CD4-positive, alpha-beta memory T cell (primary cell): ENCODE measurements around the gene NIN. TPM values are rescaled to one million over a fixed set of nuclear protein-coding genes. Genes with fewer than 3 reads are reported as not detected.
"Not testable (repeated sequence)": the region's sequence is repeated elsewhere in the genome, so short reads cannot be mapped to it uniquely, and the experiment has no call there.

ENCODE experiments used
- CTCF ChIA-PET: fragments of 350-600 bp; sonication (Branson Sonifier 250); formaldehyde crosslinking; loops from one replicate; lab custom pipeline; 2021; ENCODE audit warnings: inconsistent platforms; ENCODE audit not compliant: partially characterized antibody; lab: Charles Lee
- POLR2A ChIA-PET: fragments of 350-600 bp; sonication (Branson Sonifier 250); formaldehyde crosslinking; loops from one replicate; lab custom pipeline; 2021; ENCODE audit not compliant: partially characterized antibody; lab: Charles Lee
- DNase-seq, 5 donors: peaks; one replicate each; pipeline versions ENCODE4 v3.0.0 to v3.0.0-alpha.2; 2020 to 2022; ENCODE audit warnings: mixed read lengths in 1 of 5
- H3K27ac ChIP-seq: one replicate; pipeline ENCODE4 v1.7.0; 2013; ENCODE audit warnings: low read depth, low read length
- H3K27me3 ChIP-seq: 2 replicates; pipeline ENCODE4 v1.7.0; 2013; ENCODE audit warnings: mild to moderate bottlenecking, low read length, moderate library complexity; ENCODE audit not compliant: insufficient read depth
- H3K36me3 ChIP-seq: 2 replicates; pipeline ENCODE4 v1.7.0; 2013; ENCODE audit warnings: mild to moderate bottlenecking, low read length, moderate library complexity; ENCODE audit not compliant: insufficient read depth
- H3K4me1 ChIP-seq: 2 replicates; pipeline ENCODE4 v1.7.0; 2013; ENCODE audit warnings: mild to moderate bottlenecking, low read length, moderate library complexity; ENCODE audit not compliant: insufficient read depth
- H3K4me3 ChIP-seq, 2 donors: one replicate each; pipeline ENCODE4 v1.7.0; 2013; ENCODE audit warnings: low read length in 2 of 2, mild to moderate bottlenecking in 1 of 2
- H3K9me3 ChIP-seq, 2 donors: one replicate each; pipeline ENCODE4 v1.7.0; 2013; ENCODE audit warnings: low read length in 2 of 2, control low read depth in 1 of 2; ENCODE audit not compliant: control insufficient read depth in 1 of 2
- H3K27ac Mint-ChIP-seq, 7 donors: one replicate each; pipeline ENCODE4 v1.8.0; 2020 to 2021; ENCODE audit warnings: mixed read lengths in 7 of 7, mild to moderate bottlenecking in 6 of 7, inconsistent platforms in 3 of 7, moderate library complexity in 3 of 7
- H3K27me3 Mint-ChIP-seq, 2 donors: one replicate each; pipeline ENCODE4 v1.8.0; 2020 to 2021; ENCODE audit warnings: mixed read lengths in 2 of 2
- H3K36me3 Mint-ChIP-seq, 2 donors: one replicate each; pipeline ENCODE4 v1.8.0; 2020 to 2021; ENCODE audit warnings: mixed read lengths in 2 of 2, inconsistent platforms in 1 of 2, mild to moderate bottlenecking in 1 of 2
- H3K4me1 Mint-ChIP-seq, 4 donors: one replicate each; pipeline ENCODE4 v1.8.0; 2020 to 2021; ENCODE audit warnings: mixed read lengths in 4 of 4, mild to moderate bottlenecking in 1 of 4
- H3K4me3 Mint-ChIP-seq, 8 donors: one replicate each; pipeline ENCODE4 v1.8.0; 2020 to 2021; ENCODE audit warnings: mixed read lengths in 8 of 8, mild to moderate bottlenecking in 7 of 8, moderate library complexity in 6 of 8, inconsistent platforms in 3 of 8
- H3K9me3 Mint-ChIP-seq, 8 donors: one replicate each; pipeline ENCODE4 v1.8.0; 2020 to 2021; ENCODE audit warnings: mixed read lengths in 8 of 8, mild to moderate bottlenecking in 5 of 8, inconsistent platforms in 3 of 8, moderate library complexity in 1 of 8
- intact Hi-C: fragments of 100-400 bp; cut with micrococcal nuclease; formaldehyde crosslinking; loops from one replicate; pipeline ENCODE4 v1.15.1; 2023
- polyA plus RNA-seq, 2 donors: library from polyadenylated mRNA; unstranded; fragments of 300-500 nt; fragmentation: Illumina TruSeq; gene quantifications; one replicate each; pipeline ENCODE4 v1.2.3, GENCODE V29; 2021
- total RNA-seq, 2 experiments: library from RNA; stranded (reverse); gene quantifications; one replicate each; pipeline ENCODE4 v1.2.3, GENCODE V29; 2021

The NIN gene
- total and polyA plus RNA-seq, 4 experiments from 2014 or later, result 8.5 to 102 (median 74.9) TPM

GRCh38 chr14:50697659-50698290 is 133.2 kb downstream of the NIN start:
- Mint-ChIP-seq H3K36me3 (peaks cover 0 to 5% of the 10 kb centered on the region in 2 donors), H3K4me1 (no peaks in the 10 kb centered on the region), H3K27ac (no peak overlapping the region), H3K27me3 (peaks cover 6 to 19% of the 10 kb centered on the region in 2 donors), H3K4me3 (no peak overlapping the region), H3K9me3 (peaks cover 0 to 18% (median 10%) of the 10 kb centered on the region in 8 donors)
- CTCF ChIA-PET, result interaction anchor here (0.9 kb wide), 2 partner anchors 16 to 79 kb away, joined by 3 to 4 read pairs; no protein-coding TSS in a partner anchor
- Histone ChIP-seq H3K4me3 (no peak overlapping the region), H3K9me3 (no peaks in the 10 kb centered on the region), H3K4me1 (no peaks in the 10 kb centered on the region), H3K27ac (no peak overlapping the region), H3K36me3 (no peaks in the 10 kb centered on the region), H3K27me3 (no peaks in the 10 kb centered on the region)
- DNase-seq, result no peak
- POLR2A ChIA-PET, result no interaction called here
- intact Hi-C loops, result no loop called here

DNA sequence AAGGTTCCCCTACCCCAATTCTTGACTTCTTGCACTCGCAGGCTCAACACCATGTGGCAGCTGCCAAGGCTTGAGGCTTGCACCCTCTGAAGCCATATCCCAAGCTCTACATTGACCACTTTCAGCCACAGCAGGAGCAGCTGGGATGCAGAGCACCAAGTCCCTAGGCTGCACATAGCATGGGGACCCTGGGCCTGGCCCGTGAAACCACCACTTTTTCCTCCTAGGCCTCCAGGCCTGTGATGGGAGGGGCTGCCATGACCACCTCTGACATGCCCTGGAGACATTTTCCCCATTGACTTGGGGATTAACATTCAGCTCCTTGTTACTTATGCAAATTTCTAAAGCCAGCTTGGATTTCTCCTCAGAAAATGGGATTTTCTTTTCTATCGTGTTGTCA is 136.7 kb downstream of the NIN start:
- Mint-ChIP-seq H3K27me3 (peaks cover 1 to 12% of the 10 kb centered on the region in 2 donors), H3K9me3 (peaks cover 0 to 30% (median 15%) of the 10 kb centered on the region in 8 donors)
- H3K9me3 ChIP-seq, H3K27ac ChIP-seq, H3K4me1 ChIP-seq, H3K4me3 ChIP-seq, H3K27me3 ChIP-seq, intact Hi-C loops, DNase-seq, H3K4me3 Mint-ChIP-seq, H3K36me3 Mint-ChIP-seq, H3K4me1 Mint-ChIP-seq, H3K36me3 ChIP-seq, POLR2A ChIA-PET, H3K27ac Mint-ChIP-seq: not testable (repeated sequence)
- CTCF ChIA-PET, result interaction anchor here (0.8 kb wide), 1 partner anchor 20 kb away, joined by 3 read pairs; no protein-coding TSS in a partner anchor

DNA sequence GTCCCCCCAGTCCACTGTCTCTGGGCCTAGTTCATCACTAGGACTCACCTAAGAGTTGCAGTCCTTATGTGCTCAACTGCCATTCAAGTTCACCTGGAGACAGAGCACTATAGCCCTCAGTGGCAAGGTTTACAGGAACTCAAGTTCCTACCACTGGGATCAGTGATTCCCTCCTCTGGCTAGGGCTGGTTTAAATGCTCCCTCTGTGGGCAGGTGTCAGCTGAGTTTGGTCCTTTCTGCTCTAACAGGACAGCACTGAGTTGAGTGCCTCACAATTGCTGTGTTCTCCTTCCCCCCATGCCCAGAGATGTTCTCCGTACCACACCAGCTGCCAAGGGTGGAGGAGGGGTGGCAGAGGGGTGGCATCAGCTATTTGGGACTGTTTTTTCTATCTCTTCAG is 142.1 kb downstream of the NIN start:
- intact Hi-C loops, result no loop called here
- DNase-seq, result no peak
- H3K27ac Mint-ChIP-seq, result no peak overlapping the region
- Histone ChIP-seq H3K27me3 (no peaks in the 10 kb centered on the region), H3K4me3 (no peak overlapping the region), H3K36me3 (no peaks in the 10 kb centered on the region), H3K27ac (no peak overlapping the region), H3K4me1 (no peaks in the 10 kb centered on the region), H3K9me3 (peaks cover 0 to 3% of the 10 kb centered on the region in 2 donors)
- CTCF ChIA-PET, result no interaction called here
- peaks cover 1 to 3% of the 10 kb centered on the region in 2 donors for H3K27me3 Mint-ChIP-seq
- no peaks in the 10 kb centered on the region for H3K4me1 Mint-ChIP-seq
- H3K9me3 Mint-ChIP-seq, result peaks cover 0 to 38% (median 10%) of the 10 kb centered on the region in 8 donors
- peaks cover 0 to 4% of the 10 kb centered on the region in 2 donors for H3K36me3 Mint-ChIP-seq
- POLR2A ChIA-PET, result no interaction called here
- H3K4me3 Mint-ChIP-seq, result no peak overlapping the region

- CTCF ChIA-PET, result no interaction called here
- Histone ChIP-seq H3K4me1 (no peaks in the 10 kb centered on the region), H3K9me3 (no peaks in the 10 kb centered on the region), H3K27ac (no peak overlapping the region), H3K27me3 (no peaks in the 10 kb centered on the region), H3K4me3 (no peak overlapping the region), H3K36me3 (no peaks in the 10 kb centered on the region)
- H3K4me3 Mint-ChIP-seq, result no peak overlapping the region
- no peak overlapping the region for H3K27ac Mint-ChIP-seq
- peaks cover 5 to 8% (median 7%) of the 10 kb centered on the region in 4 donors for H3K4me1 Mint-ChIP-seq
- POLR2A ChIA-PET, result no interaction called here
- H3K36me3 Mint-ChIP-seq, result no peaks in the 10 kb centered on the region
- intact Hi-C loops, result no loop called here
- DNase-seq, result no peak
- no peaks in the 10 kb centered on the region for H3K9me3 Mint-ChIP-seq
- no peaks in the 10 kb centered on the region for H3K27me3 Mint-ChIP-seq
These were observed 151.3 kb downstream of the NIN start for GRCh38 chr14:50679674-50680073.

- no peaks in the 10 kb centered on the region for H3K9me3 Mint-ChIP-seq
- H3K4me1 Mint-ChIP-seq, result peaks cover 5 to 8% (median 7%) of the 10 kb centered on the region in 4 donors
- Histone ChIP-seq H3K27ac (no peak overlapping the region), H3K9me3 (no peaks in the 10 kb centered on the region), H3K36me3 (no peaks in the 10 kb centered on the region), H3K4me1 (no peaks in the 10 kb centered on the region), H3K4me3 (no peak overlapping the region), H3K27me3 (no peaks in the 10 kb centered on the region)
- no peak overlapping the region for H3K4me3 Mint-ChIP-seq
- intact Hi-C loops, result no loop called here
- H3K27me3 Mint-ChIP-seq, result no peaks in the 10 kb centered on the region
- DNase-seq, result no peak
- ChIA-PET CTCF (interaction anchor here (1.0 kb wide), 1 partner anchor 37 kb away, joined by 3 read pairs; no protein-coding TSS in a partner anchor), POLR2A (no interaction called here)
- H3K27ac Mint-ChIP-seq, result no peak overlapping the region
- no peaks in the 10 kb centered on the region for H3K36me3 Mint-ChIP-seq
These were observed 152.8 kb downstream of the NIN start for GRCh38 chr14:50678163-50678562.

DNA sequence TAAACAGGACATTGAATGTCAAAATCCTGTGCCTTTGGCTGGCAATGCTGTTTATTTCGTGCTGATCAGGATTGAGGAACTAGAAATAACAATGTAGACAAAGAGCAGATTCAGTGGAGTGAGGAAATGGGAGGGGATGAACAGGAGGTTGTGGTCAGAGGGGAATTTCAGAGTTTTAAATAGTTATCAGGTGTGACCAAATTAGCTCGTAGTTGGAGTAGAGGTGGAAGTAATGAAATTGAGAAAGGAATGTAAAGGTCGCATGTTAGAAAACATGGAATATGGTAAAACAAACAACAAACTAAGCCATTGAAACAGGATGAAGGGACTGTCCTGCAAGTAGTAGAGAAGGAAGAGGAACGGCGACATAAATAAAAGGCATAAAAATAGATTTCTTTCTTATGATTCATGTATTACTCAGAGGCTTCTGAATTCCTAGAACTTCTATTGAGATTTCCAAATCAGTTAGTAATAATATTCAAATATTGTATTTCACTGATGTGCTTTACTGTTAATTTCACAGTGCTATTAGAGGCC is 153.4 kb downstream of the NIN start:
- Histone ChIP-seq H3K9me3 (no peaks in the 10 kb centered on the region), H3K27ac (no peak overlapping the region), H3K27me3 (no peaks in the 10 kb centered on the region), H3K4me3 (no peak overlapping the region), H3K4me1 (no peaks in the 10 kb centered on the region), H3K36me3 (no peaks in the 10 kb centered on the region)
- H3K27ac Mint-ChIP-seq, result peak overlapping the region in 1 of 7 donors; percentile 62
- no peak for DNase-seq
- H3K4me3 Mint-ChIP-seq, result no peak overlapping the region
- no peaks in the 10 kb centered on the region for H3K27me3 Mint-ChIP-seq
- ChIA-PET CTCF (interaction anchor here (1.0 kb wide), 1 partner anchor 38 kb away, joined by 3 read pairs; no protein-coding TSS in a partner anchor), POLR2A (interaction anchor here (0.6 kb wide), 1 partner anchor 34 kb away, joined by 4 read pairs; no protein-coding TSS in a partner anchor)
- no peaks in the 10 kb centered on the region for H3K36me3 Mint-ChIP-seq
- no peaks in the 10 kb centered on the region for H3K9me3 Mint-ChIP-seq
- intact Hi-C loops, result no loop called here
- H3K4me1 Mint-ChIP-seq, result peaks cover 5 to 8% (median 7%) of the 10 kb centered on the region in 4 donors

- no peaks in the 10 kb centered on the region for H3K27me3 Mint-ChIP-seq
- Histone ChIP-seq H3K4me1 (no peaks in the 10 kb centered on the region), H3K27ac (no peak overlapping the region), H3K9me3 (no peaks in the 10 kb centered on the region), H3K27me3 (no peaks in the 10 kb centered on the region), H3K4me3 (no peak overlapping the region), H3K36me3 (no peaks in the 10 kb centered on the region)
- POLR2A ChIA-PET, result interaction anchor here (0.6 kb wide), 1 partner anchor 34 kb away, joined by 4 read pairs; no protein-coding TSS in a partner anchor
- CTCF ChIA-PET, result interaction anchor here (0.5 kb wide), 1 partner anchor 85 kb away, joined by 3 read pairs; no protein-coding TSS in a partner anchor
- DNase-seq, result no peak
- intact Hi-C loops, result no loop called here
- peak overlapping the region in 3 of 7 donors; percentile 9 to 62 (median 59) for H3K27ac Mint-ChIP-seq
- H3K4me3 Mint-ChIP-seq, result no peak overlapping the region
- H3K36me3 Mint-ChIP-seq, result no peaks in the 10 kb centered on the region
- H3K4me1 Mint-ChIP-seq, result peaks cover 5 to 8% (median 7%) of the 10 kb centered on the region in 4 donors
- no peaks in the 10 kb centered on the region for H3K9me3 Mint-ChIP-seq
These were observed 154.0 kb downstream of the NIN start for GRCh38 chr14:50676814-50677516.
